Measurements from ENCODE around the gene KRT36. TPM values are rescaled to one million over a fixed set of nuclear protein-coding genes. Genes with fewer than 3 reads are reported as not detected.

The KRT36 gene
- total and polyA plus RNA-seq, 9 donors, result 0.50 TPM; not detected in 8

DNA sequence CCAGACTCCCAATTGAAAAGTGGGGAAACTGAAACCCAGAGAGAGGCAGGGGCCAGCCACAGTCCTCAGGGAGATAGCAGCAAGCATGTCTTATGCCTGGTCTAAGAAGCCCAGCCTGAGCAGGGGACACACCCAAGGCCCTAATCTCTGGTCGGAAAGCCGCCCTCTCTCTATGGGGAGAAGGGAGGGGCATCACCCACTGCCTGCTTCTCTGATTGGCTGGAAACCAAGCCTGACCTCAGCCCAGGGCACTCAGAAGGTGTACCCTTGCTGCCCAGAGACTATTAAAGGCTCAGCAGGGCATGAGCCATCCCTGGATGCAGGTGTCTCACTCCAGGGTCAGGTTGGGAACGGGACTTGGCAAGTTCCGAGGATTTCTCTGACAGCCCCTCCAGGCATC lies 21.4 kb upstream of the KRT36 start:
- Histone ChIP-seq H3K27ac (no peak overlapping the region), H3K4me1 (ENCODE audit: insufficient read depth) (no peaks in the 10 kb centered on the region), H3K4me3 (no peak overlapping the region), H3K36me3 (no peaks in the 10 kb centered on the region), H3K9me3 (no peaks in the 10 kb centered on the region), H3K27me3 (no peaks in the 10 kb centered on the region)
- no peak for DNase-seq
- TF ChIP-seq, protein P1, sequence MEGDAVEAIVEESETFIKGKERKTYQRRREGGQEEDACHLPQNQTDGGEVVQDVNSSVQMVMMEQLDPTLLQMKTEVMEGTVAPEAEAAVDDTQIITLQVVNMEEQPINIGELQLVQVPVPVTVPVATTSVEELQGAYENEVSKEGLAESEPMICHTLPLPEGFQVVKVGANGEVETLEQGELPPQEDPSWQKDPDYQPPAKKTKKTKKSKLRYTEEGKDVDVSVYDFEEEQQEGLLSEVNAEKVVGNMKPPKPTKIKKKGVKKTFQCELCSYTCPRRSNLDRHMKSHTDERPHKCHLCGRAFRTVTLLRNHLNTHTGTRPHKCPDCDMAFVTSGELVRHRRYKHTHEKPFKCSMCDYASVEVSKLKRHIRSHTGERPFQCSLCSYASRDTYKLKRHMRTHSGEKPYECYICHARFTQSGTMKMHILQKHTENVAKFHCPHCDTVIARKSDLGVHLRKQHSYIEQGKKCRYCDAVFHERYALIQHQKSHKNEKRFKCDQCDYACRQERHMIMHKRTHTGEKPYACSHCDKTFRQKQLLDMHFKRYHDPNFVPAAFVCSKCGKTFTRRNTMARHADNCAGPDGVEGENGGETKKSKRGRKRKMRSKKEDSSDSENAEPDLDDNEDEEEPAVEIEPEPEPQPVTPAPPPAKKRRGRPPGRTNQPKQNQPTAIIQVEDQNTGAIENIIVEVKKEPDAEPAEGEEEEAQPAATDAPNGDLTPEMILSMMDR (IDR thresholded peaks at IDR 0.05), result no peak
- no peak for TF ChIP-seq EP300 (IDR thresholded peaks at IDR 0.05)
- TF ChIP-seq POLR2A (IDR thresholded peaks at IDR 0.05), result no peak
- 85 to 86% (median 86%) methylated on average over 4 of the region's 4 CpGs for WGBS, 3 donors
- intact Hi-C loops (cut with DNase I), result no loop called here

GRCh38 chr17:41510251-41511065 lies 20.7 kb upstream of the KRT36 start:
- no peak overlapping the region for H3K4me3 ChIP-seq
- 86 to 92% (median 91%) methylated on average over 7 of the region's 7 CpGs for WGBS, 3 donors
- DNase-seq, result no peak
- H3K27me3 ChIP-seq, result no peaks in the 10 kb centered on the region
- no peaks in the 10 kb centered on the region for H3K4me1 ChIP-seq (ENCODE audit: insufficient read depth)
- intact Hi-C loops (cut with DNase I), result no loop called here
- H3K9me3 ChIP-seq, result no peaks in the 10 kb centered on the region
- TF ChIP-seq, protein P1 (IDR thresholded peaks at IDR 0.05), result no peak
- TF ChIP-seq EP300 (IDR thresholded peaks at IDR 0.05), result no peak
- no peak for TF ChIP-seq POLR2A (IDR thresholded peaks at IDR 0.05)
- no peaks in the 10 kb centered on the region for H3K36me3 ChIP-seq
- no peak overlapping the region for H3K27ac ChIP-seq

GRCh38 chr17:41507315-41507880 lies 17.7 kb upstream of the KRT36 start:
- Histone ChIP-seq H3K27ac (no peak overlapping the region), H3K4me1 (ENCODE audit: insufficient read depth) (no peaks in the 10 kb centered on the region), H3K36me3 (no peaks in the 10 kb centered on the region), H3K4me3 (no peak overlapping the region), H3K27me3 (no peaks in the 10 kb centered on the region), H3K9me3 (no peaks in the 10 kb centered on the region)
- intact Hi-C loops (cut with DNase I), result no loop called here
- TF ChIP-seq, protein P1 (IDR thresholded peaks at IDR 0.05), result no peak
- no peak for TF ChIP-seq POLR2A (IDR thresholded peaks at IDR 0.05)
- TF ChIP-seq EP300 (IDR thresholded peaks at IDR 0.05), result no peak
- WGBS, 3 donors, result 45 to 55% (median 51%) methylated on average over 10 of the region's 10 CpGs
- DNase-seq, result peak in 1 of 5 donors; percentile 50

DNA sequence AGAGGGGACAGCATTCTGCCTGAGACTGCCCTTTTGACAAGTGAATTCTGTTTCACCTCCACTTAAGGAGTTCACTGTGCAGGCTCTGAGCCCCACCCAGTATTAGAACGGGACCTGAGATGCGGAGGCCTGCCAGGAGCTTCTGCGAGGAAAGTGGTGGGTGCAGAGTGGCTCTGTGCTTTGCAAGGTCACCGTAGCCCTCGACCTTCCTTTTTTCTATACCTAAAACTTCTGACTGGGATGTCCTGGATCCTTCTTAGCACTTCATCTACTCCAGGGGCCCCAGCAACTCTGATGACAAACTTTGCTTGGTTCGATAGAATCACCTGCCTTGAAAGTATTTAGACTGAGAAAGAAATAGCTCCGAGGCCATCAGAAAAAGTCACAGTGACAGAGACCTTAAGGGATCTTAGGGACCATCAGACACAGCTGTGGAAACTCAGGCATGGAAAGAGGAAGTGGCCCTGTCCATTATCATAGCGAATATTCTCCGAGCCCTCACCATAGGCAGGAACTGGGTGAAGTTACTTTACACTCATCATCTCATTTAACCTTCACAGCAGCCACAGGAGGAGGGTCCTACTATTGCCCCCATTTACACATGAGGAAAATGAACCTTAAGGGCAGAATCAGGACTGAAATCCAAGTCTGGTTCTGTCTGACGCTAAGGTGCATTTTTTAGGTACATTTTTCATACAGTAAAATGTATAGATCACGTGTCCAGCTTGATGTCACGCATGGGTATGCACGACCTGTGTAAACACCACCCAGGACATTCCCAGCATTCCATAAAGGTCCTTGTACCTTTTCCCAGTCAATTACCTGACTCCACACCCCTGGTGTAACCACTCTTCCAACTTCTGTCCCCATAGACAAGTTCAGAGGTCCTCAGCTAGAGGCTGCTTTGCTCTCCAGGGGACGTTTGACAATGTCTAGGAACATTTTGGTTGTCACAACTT lies 16.4 kb upstream of the KRT36 start:
- H3K4me1 ChIP-seq (ENCODE audit: insufficient read depth), result no peaks in the 10 kb centered on the region
- H3K4me3 ChIP-seq, result no peak overlapping the region
- H3K9me3 ChIP-seq, result no peaks in the 10 kb centered on the region
- intact Hi-C loops (cut with DNase I), result no loop called here
- no peak for DNase-seq
- H3K27ac ChIP-seq, result no peak overlapping the region
- no peak for TF ChIP-seq EP300 (IDR thresholded peaks at IDR 0.05)
- TF ChIP-seq, protein P1 (IDR thresholded peaks at IDR 0.05), result no peak
- no peak for TF ChIP-seq POLR2A (IDR thresholded peaks at IDR 0.05)
- H3K27me3 ChIP-seq, result no peaks in the 10 kb centered on the region
- WGBS, 3 donors, result 84 to 90% (median 87%) methylated on average over 14 of the region's 14 CpGs
- H3K36me3 ChIP-seq, result no peaks in the 10 kb centered on the region
